ENCODE results near the gene HHLA2.

The HHLA2 gene

GRCh38 chr3:108415661-108416060, 119.3 kb downstream of the HHLA2 start:
- no peak for DNase-seq (ENCODE audit: low read depth)
- H3K4me3 ChIP-seq (ENCODE audit: low read length): no peak overlapping the region
- TF ChIP-seq CTCF (IDR thresholded peaks at IDR 0.05; ENCODE audit: insufficient read depth, low read depth, low read length, missing control alignments): no peak

DNA sequence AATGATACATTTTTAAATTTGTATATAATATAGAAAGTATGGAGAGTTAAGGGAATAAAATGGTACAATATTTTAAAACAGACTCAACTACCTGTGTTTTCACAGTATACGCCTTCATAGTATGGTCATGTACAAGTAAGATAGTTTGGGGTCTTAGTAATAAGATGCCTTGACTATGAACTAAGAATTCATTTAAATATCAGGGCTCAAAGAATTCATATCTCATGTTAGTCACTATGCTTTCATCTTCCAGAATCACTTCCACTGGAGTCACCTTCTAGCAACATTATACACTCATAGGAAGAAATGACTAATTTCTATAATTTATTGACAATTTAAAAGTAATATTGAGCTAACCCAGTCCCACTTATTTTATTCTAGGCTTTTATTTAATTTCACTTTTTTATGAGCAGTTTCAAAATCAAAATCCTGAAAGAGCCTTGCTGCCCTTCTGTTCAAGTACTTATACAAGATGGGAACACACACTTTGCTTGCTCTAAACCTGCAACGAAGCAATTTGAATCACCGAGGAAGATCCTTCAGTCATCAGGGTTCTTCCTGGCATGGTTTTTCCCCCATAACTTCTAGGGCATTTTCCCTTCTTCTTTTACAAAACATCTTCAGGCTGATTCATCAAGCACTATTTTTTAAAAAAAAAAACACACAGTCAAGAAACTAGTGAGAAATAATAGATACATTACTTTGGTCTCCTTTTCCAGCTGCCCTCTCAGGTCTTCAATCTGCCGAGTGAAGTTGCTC, 119.9 kb downstream of the HHLA2 start:
- TF ChIP-seq CTCF (IDR thresholded peaks at IDR 0.05; ENCODE audit: insufficient read depth, low read depth, low read length, missing control alignments): no peak
- peak; percentile 9 for DNase-seq (ENCODE audit: low read depth)
- H3K4me3 ChIP-seq (ENCODE audit: low read length): no peak overlapping the region

- DNase-seq (ENCODE audit: low read depth): peak; percentile 98
- TF ChIP-seq CTCF (IDR thresholded peaks at IDR 0.05; ENCODE audit: insufficient read depth, low read depth, low read length, missing control alignments): no peak
- H3K4me3 ChIP-seq (ENCODE audit: low read length): no peak overlapping the region
Observed at GRCh38 chr3:108420926-108421325, 124.6 kb downstream of the HHLA2 start.

Measured in epithelial cell of esophagus (primary cell).